Measurements from ENCODE around the gene RUNDC1.

The RUNDC1 gene

GRCh38 chr17:43020030-43020621, 39.8 kb downstream of the RUNDC1 start:
- DNase-seq, result no peak

DNA sequence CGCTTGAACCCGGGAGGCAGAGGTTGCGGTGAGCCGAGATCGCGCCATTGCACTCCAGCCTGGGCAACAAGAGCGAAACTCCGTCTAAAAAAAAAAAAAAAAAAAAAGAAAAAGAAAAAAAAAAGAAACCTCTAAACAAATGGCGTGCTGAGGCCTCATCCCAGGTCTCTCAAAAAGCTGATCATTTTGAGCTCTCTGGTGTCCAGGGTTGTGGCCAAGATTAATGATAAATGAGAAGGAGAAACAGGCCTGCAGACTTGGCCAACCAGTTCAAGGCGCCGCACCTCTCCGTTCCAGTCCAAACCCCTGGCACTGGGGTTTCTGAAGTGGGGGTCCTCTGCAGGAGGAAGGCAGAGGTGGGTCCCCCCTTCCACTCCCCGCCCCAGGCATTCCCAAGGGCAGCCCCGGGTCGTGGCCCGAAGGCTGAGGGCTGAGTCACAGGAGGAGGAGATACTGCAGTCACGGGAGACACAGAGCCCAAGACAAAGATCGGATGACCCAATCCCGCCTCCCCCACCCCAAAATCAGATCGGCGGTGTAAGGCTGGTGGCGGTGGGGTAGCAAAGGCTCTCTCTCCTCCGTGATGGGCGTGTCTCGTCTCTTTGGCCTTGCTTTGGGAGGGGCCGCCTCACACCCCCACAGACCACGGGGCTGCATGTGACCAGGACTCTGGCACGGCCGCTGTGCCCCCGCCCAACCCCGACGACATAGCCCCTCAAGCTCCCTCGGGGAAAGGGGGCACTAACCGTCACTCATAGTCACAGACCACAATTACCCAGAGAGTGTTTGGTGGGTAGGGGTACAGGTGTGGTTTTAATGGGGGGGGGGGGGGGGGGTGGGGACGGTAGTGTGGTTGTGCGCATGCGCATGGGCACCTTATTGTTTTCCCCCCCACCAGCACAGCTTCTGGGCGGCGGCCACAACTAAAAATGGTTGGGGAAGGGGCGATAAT, 40.7 kb downstream of the RUNDC1 start:
- peak; percentile 69 for DNase-seq

- peak; percentile 76 for DNase-seq
Measured at GRCh38 chr17:43021741-43022512, 41.6 kb downstream of the RUNDC1 start, which contains the start of gene VAT1. VAT1 (minus strand) TSS chr17:43022385; CDS start chr17:43022322, 63 bp downstream.

- DNase-seq, result peak; percentile 97
Measured at GRCh38 chr17:43024407-43025289, 44.3 kb downstream of the RUNDC1 start, which contains the start of gene RND2. RND2 (plus strand) TSS chr17:43025231; CDS start chr17:43025348, 117 bp downstream.

GRCh38 chr17:43025290-43025657, 44.9 kb downstream of the RUNDC1 start:
- no peak for DNase-seq

GRCh38 chr17:43025766-43026537, 45.6 kb downstream of the RUNDC1 start:
- DNase-seq, result no peak

DNA sequence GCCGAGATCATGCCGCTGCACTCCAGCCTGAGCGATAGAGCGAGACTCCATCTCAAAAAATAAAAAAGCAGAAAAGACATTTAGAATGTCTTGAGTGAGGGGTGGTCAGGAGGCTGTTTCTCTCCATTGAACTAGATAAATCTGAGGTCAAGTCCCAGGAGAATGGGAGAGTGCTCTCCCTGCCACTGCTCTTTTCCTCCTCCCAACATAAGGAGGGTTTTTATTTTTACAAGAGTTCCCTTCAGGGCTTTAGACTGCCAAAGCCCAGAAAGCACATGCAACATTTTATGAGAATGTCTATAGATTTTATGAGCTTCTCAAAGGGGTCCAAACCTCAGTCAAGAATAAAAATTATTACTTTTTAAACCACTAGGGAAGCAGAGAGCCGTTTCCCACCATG, 46.2 kb downstream of the RUNDC1 start:
- no peak for DNase-seq

- DNase-seq, result no peak
Measured at GRCh38 chr17:43027091-43028032, 47.0 kb downstream of the RUNDC1 start.

DNA sequence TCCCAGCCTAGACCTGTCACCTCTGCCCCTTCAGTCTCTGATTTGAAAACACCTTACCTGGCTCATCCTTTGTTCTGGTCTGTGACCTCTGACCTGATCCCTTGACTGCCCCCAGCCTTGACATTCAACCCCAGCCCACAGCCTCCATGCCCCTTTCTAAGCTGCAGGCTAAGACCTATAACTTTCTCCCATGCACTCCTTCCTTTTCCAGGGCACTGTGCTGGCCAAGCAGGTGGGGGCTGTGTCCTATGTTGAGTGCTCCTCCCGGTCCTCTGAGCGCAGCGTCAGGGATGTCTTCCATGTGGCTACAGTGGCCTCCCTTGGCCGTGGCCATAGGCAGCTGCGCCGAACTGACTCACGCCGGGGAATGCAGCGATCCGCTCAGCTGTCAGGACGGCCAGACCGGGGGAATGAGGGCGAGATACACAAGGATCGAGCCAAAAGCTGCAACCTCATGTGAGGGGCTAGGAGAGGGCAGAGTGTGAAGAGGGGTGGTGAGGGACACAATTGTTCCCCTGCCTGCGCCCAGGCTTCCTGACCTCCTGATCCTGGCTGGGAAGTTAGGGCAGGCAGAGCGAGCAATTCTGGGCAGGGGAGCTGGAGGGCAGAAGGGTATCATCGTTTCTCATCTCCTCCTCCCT, 48.0 kb downstream of the RUNDC1 start:
- DNase-seq, result no peak

- no peak for DNase-seq
Measured at GRCh38 chr17:43030137-43030767, 49.9 kb downstream of the RUNDC1 start.

- no peak for DNase-seq
Measured at GRCh38 chr17:43031666-43032065, 51.3 kb downstream of the RUNDC1 start.

GRCh38 chr17:43033948-43034881, 53.9 kb downstream of the RUNDC1 start:
- no peak for DNase-seq

DNA sequence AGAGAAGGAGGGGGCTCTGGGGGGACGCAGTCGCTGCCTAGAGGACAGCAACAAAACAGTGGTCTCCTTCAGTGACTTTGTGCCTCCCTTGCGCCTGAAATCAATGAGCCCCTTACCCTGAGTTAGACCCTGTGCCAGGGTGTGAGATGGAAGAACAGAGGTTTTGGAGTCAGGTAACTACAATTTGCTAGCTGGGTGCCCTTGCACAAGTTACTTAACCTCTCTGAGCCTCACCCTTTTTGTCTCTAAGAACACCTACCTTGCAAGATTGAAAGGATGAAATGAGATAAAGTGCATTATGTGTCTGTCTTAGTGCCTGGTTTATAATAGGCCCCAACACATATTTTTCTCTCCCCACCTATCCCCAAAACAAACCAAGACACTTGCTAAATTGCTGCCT, 54.5 kb downstream of the RUNDC1 start:
- DNase-seq, result no peak

- DNase-seq, result no peak
Measured at GRCh38 chr17:43039646-43040045, 59.3 kb downstream of the RUNDC1 start.

DNA sequence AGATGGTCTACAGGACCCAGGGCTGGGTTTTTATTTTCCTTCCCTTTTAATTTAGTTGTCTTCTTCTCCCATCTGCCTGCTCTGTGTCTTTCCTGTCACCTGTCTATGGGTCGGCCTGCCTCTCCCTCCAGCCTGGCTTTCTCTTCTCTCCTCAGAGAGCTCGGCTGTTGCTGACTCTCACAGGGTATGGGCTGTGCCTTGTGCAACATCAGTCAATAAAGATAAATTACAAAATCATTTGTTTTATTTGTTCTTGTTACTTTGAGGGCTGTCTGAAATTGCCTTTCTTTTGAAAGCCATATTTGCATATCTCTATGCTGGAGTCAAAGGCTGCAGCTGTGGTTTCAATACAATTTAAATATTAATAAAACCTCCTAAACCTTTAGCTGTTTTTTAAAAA, 60.3 kb downstream of the RUNDC1 start:
- no peak for DNase-seq

DNA sequence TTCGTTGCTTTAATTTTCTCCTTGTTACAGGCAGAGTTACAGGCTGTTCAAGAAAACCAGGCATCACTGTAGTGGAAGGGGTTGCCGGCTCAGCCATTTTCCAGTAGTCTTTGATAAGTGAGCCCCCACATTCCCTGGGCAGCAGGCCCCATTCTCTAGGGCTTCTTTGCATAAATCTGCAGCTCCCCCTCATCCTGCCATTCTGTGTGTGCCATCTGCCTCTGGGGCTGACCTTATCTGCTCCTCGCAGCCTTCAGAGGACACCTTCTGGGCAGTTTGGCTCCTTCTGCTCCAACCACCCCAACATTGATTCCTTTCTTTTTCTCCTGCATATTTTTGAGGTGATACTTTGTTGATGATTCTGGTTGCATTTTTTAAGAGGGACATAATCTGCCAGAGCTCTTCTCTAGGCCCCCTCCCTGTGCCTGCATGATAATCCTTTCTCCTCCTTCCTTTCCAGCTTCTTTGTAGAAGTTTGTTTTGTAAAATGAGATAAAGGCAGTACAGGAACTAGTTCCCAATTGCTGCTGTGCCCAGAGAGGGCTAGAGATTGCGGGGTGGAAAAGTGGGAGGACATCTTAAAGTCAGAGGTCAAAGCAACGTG, 61.8 kb downstream of the RUNDC1 start:
- DNase-seq, result no peak
